Measurements from ENCODE around the gene ANKRD31. TPM values are rescaled to one million over a fixed set of nuclear protein-coding genes. Genes with fewer than 3 reads are reported as not detected.

ANKRD31 gene
- total RNA-seq, 1 experiment from 2014 or later = not detected

DNA sequence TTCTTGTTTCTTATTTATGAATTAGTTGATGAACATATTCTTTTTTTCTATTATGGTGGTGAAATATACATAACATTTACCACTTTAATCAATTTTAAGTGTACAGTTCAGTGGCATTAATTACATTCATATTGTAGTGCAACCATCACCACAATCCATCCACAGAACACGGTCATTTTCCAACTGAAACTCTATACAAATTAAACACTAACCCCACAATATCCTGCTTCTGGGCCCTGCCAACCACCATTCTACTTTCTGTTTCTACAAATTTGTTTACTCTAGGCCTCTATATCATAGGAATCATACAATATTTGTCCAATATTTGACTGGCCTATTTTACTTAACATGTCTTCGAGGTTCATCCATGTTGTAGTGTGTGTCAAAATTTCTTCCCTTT, 191.6 kb downstream of the ANKRD31 start:
- ChIA-PET CTCF (no interaction called here), POLR2A (no interaction called here)
- ATAC-seq (no peak), DNase-seq (ENCODE audit: low read depth, low spot score) (no peak)
- Histone ChIP-seq H3K27me3 (ENCODE audit: control insufficient read depth, insufficient read depth, low read length) (peaks cover 2% of the 10 kb centered on the region; the same call in 1 of the 2 replicates), H3K4me1 (ENCODE audit: control insufficient read depth, insufficient read depth, low read length) (no peaks in the 10 kb centered on the region), H3K4me3 (ENCODE audit: low read depth in 2 of 2, low read length in 2 of 2) (no peak overlapping the region), H3K9me3 (ENCODE audit: control insufficient read depth, insufficient read depth, low read depth, low read length) (no peaks in the 10 kb centered on the region), H3K36me3 (ENCODE audit: control insufficient read depth, insufficient read depth, low read length) (no peaks in the 10 kb centered on the region), H3K27ac (ENCODE audit: low read length) (no peak overlapping the region)
- BruUV-seq (replicated peaks) = no TSS peak
- in situ Hi-C loops (cut with HindIII; ENCODE audit: low pct_unique_long_range_greater_than_20kb, low sequenced_read_pairs) (no loop called here), intact Hi-C loops (cut with micrococcal nuclease; ENCODE audit: unreplicated experiment) (no loop called here)
- TF ChIP-seq REST (IDR thresholded peaks at IDR 0.05; ENCODE audit: insufficient read depth in 1 of 2, low read depth in 2 of 2, low read length in 1 of 2) (no peak), SIN3A (IDR thresholded peaks at IDR 0.05; ENCODE audit: borderline replicate concordance, insufficient read depth, low read depth, low read length) (no peak), TCF7L2 (IDR thresholded peaks at IDR 0.05; ENCODE audit: low read depth, low read length) (no peak), POLR2AphosphoS5 (IDR thresholded peaks at IDR 0.05; ENCODE audit: low read depth, low read length) (no peak)
- TF ChIP-seq, protein P1, sequence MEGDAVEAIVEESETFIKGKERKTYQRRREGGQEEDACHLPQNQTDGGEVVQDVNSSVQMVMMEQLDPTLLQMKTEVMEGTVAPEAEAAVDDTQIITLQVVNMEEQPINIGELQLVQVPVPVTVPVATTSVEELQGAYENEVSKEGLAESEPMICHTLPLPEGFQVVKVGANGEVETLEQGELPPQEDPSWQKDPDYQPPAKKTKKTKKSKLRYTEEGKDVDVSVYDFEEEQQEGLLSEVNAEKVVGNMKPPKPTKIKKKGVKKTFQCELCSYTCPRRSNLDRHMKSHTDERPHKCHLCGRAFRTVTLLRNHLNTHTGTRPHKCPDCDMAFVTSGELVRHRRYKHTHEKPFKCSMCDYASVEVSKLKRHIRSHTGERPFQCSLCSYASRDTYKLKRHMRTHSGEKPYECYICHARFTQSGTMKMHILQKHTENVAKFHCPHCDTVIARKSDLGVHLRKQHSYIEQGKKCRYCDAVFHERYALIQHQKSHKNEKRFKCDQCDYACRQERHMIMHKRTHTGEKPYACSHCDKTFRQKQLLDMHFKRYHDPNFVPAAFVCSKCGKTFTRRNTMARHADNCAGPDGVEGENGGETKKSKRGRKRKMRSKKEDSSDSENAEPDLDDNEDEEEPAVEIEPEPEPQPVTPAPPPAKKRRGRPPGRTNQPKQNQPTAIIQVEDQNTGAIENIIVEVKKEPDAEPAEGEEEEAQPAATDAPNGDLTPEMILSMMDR (IDR thresholded peaks at IDR 0.05) = no peak

DNA sequence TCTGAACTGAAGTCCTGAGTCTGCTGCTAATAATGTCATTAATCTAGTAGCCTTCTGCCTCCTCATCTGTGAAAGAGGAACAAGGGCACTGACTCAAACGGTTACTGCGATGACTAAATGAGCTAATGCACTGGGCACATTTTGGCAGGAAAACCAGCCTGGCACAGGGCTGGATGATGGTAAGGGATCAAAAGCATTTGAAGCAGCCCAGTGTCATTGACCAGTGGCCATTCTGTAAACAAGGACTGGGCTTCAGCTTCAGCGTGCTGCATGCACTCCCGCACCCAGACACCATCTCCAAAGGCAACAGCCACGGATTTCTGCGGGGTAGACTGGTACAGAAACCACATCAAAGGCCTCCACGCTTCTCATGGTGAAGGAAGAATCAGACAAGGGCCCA, 192.3 kb downstream of the ANKRD31 start:
- no peak for TF ChIP-seq POLR2AphosphoS5 (IDR thresholded peaks at IDR 0.05; ENCODE audit: low read depth, low read length)
- TF ChIP-seq TCF7L2 (IDR thresholded peaks at IDR 0.05; ENCODE audit: low read depth, low read length) = no peak
- no peak for TF ChIP-seq SIN3A (IDR thresholded peaks at IDR 0.05; ENCODE audit: borderline replicate concordance, insufficient read depth, low read depth, low read length)
- TF ChIP-seq REST (IDR thresholded peaks at IDR 0.05; ENCODE audit: insufficient read depth in 1 of 2, low read depth in 2 of 2, low read length in 1 of 2) = no peak
- TF ChIP-seq, protein P1 (IDR thresholded peaks at IDR 0.05) = no peak
- Histone ChIP-seq H3K4me3 (ENCODE audit: low read depth in 2 of 2, low read length in 2 of 2) (no peak overlapping the region), H3K36me3 (ENCODE audit: control insufficient read depth, insufficient read depth, low read length) (no peaks in the 10 kb centered on the region), H3K27ac (ENCODE audit: low read length) (no peak overlapping the region), H3K4me1 (ENCODE audit: control insufficient read depth, insufficient read depth, low read length) (no peaks in the 10 kb centered on the region), H3K9me3 (ENCODE audit: control insufficient read depth, insufficient read depth, low read depth, low read length) (no peaks in the 10 kb centered on the region), H3K27me3 (ENCODE audit: control insufficient read depth, insufficient read depth, low read length) (peaks cover 2% of the 10 kb centered on the region; the same call in 1 of the 2 replicates)
- DNase-seq (ENCODE audit: low read depth, low spot score) (no peak), ATAC-seq (no peak)
- BruUV-seq (replicated peaks) = no TSS peak
- ChIA-PET CTCF (no interaction called here), POLR2A (no interaction called here)
- in situ Hi-C loops (cut with HindIII; ENCODE audit: low pct_unique_long_range_greater_than_20kb, low sequenced_read_pairs) (no loop called here), intact Hi-C loops (cut with micrococcal nuclease; ENCODE audit: unreplicated experiment) (no loop called here)

All from Panc1 (cell line).